ENCODE measurements around the gene PAX9.

The PAX9 gene

GRCh38 chr14:36700651-36701050 lies 39.0 kb downstream of the PAX9 start:
- Histone ChIP-seq H3K27me3 (no peaks in the 10 kb centered on the region), H3K27ac (no peak overlapping the region), H3K9ac (no peak overlapping the region), H3K4me2 (no peak overlapping the region), H3K4me1 (no peaks in the 10 kb centered on the region), H4K20me1 (no peaks in the 10 kb centered on the region), H3K36me3 (no peaks in the 10 kb centered on the region), H3K9me3 (no peaks in the 10 kb centered on the region), H3K4me3 (no peak overlapping the region)
- no peak for TF ChIP-seq Cebpa-rat (IDR thresholded peaks at IDR 0.05)

GRCh38 chr14:36701132-36701531 lies 39.5 kb downstream of the PAX9 start:
- Histone ChIP-seq H3K4me3 (no peak overlapping the region), H3K27ac (no peak overlapping the region), H3K36me3 (no peaks in the 10 kb centered on the region), H3K9ac (no peak overlapping the region), H3K9me3 (no peaks in the 10 kb centered on the region), H3K4me2 (no peak overlapping the region), H4K20me1 (no peaks in the 10 kb centered on the region), H3K27me3 (no peaks in the 10 kb centered on the region), H3K4me1 (no peaks in the 10 kb centered on the region)
- no peak for TF ChIP-seq Cebpa-rat (IDR thresholded peaks at IDR 0.05)

GRCh38 chr14:36702474-36702873 lies 40.8 kb downstream of the PAX9 start:
- Histone ChIP-seq H3K36me3 (no peaks in the 10 kb centered on the region), H3K27ac (no peak overlapping the region), H3K9me3 (no peaks in the 10 kb centered on the region), H3K4me1 (no peaks in the 10 kb centered on the region), H4K20me1 (no peaks in the 10 kb centered on the region), H3K27me3 (no peaks in the 10 kb centered on the region), H3K4me2 (no peak overlapping the region), H3K9ac (no peak overlapping the region), H3K4me3 (no peak overlapping the region)
- no peak for TF ChIP-seq Cebpa-rat (IDR thresholded peaks at IDR 0.05)

GRCh38 chr14:36707570-36707969 lies 45.9 kb downstream of the PAX9 start:
- H3K4me2 ChIP-seq, result no peak overlapping the region
- no peaks in the 10 kb centered on the region for H4K20me1 ChIP-seq
- no peaks in the 10 kb centered on the region for H3K9me3 ChIP-seq
- H3K27ac ChIP-seq, result no peak overlapping the region
- no peak for TF ChIP-seq Cebpa-rat (IDR thresholded peaks at IDR 0.05)
- no peak overlapping the region for H3K4me3 ChIP-seq
- no peaks in the 10 kb centered on the region for H3K36me3 ChIP-seq
- H3K9ac ChIP-seq, result no peak overlapping the region
- H3K27me3 ChIP-seq, result no peaks in the 10 kb centered on the region
- no peaks in the 10 kb centered on the region for H3K4me1 ChIP-seq

- Histone ChIP-seq H3K4me1 (no peaks in the 10 kb centered on the region), H3K4me2 (no peak overlapping the region), H3K27me3 (no peaks in the 10 kb centered on the region), H4K20me1 (no peaks in the 10 kb centered on the region), H3K9ac (no peak overlapping the region), H3K9me3 (no peaks in the 10 kb centered on the region), H3K4me3 (no peak overlapping the region), H3K36me3 (no peaks in the 10 kb centered on the region), H3K27ac (no peak overlapping the region)
- TF ChIP-seq Cebpa-rat (IDR thresholded peaks at IDR 0.05), result no peak
Observed at GRCh38 chr14:36713960-36714703, 52.5 kb downstream of the PAX9 start.

- Histone ChIP-seq H4K20me1 (no peaks in the 10 kb centered on the region), H3K4me3 (no peak overlapping the region), H3K27ac (no peak overlapping the region), H3K9me3 (no peaks in the 10 kb centered on the region), H3K9ac (no peak overlapping the region), H3K4me2 (no peak overlapping the region), H3K4me1 (no peaks in the 10 kb centered on the region), H3K27me3 (no peaks in the 10 kb centered on the region), H3K36me3 (no peaks in the 10 kb centered on the region)
- TF ChIP-seq Cebpa-rat (IDR thresholded peaks at IDR 0.05), result no peak
Observed at GRCh38 chr14:36716614-36717184, 55.0 kb downstream of the PAX9 start.

GRCh38 chr14:36717363-36717762 lies 55.7 kb downstream of the PAX9 start:
- Histone ChIP-seq H3K27me3 (no peaks in the 10 kb centered on the region), H4K20me1 (no peaks in the 10 kb centered on the region), H3K4me2 (no peak overlapping the region), H3K27ac (no peak overlapping the region), H3K9me3 (no peaks in the 10 kb centered on the region), H3K36me3 (no peaks in the 10 kb centered on the region), H3K9ac (no peak overlapping the region), H3K4me3 (no peak overlapping the region), H3K4me1 (no peaks in the 10 kb centered on the region)
- TF ChIP-seq Cebpa-rat (IDR thresholded peaks at IDR 0.05), result no peak

- no peak for TF ChIP-seq Cebpa-rat (IDR thresholded peaks at IDR 0.05)
- Histone ChIP-seq H3K4me3 (no peak overlapping the region), H3K27me3 (no peaks in the 10 kb centered on the region), H3K4me1 (no peaks in the 10 kb centered on the region), H3K27ac (no peak overlapping the region), H4K20me1 (no peaks in the 10 kb centered on the region), H3K4me2 (no peak overlapping the region), H3K9me3 (no peaks in the 10 kb centered on the region), H3K36me3 (no peaks in the 10 kb centered on the region), H3K9ac (no peak overlapping the region)
Observed at GRCh38 chr14:36718216-36718615, 56.6 kb downstream of the PAX9 start.

- Histone ChIP-seq H3K27ac (no peak overlapping the region), H3K4me2 (no peak overlapping the region), H3K4me1 (no peaks in the 10 kb centered on the region), H3K9me3 (no peaks in the 10 kb centered on the region), H3K4me3 (no peak overlapping the region), H4K20me1 (no peaks in the 10 kb centered on the region), H3K36me3 (no peaks in the 10 kb centered on the region), H3K27me3 (no peaks in the 10 kb centered on the region), H3K9ac (no peak overlapping the region)
- TF ChIP-seq Cebpa-rat (IDR thresholded peaks at IDR 0.05), result no peak
Observed at GRCh38 chr14:36719823-36720222, 58.2 kb downstream of the PAX9 start.

- peaks cover 7% of the 10 kb centered on the region; the same call in 1 of the 2 replicates for H3K4me1 ChIP-seq
- H3K9me3 ChIP-seq, result no peaks in the 10 kb centered on the region
- no peak overlapping the region for H3K4me3 ChIP-seq
- no peaks in the 10 kb centered on the region for H4K20me1 ChIP-seq
- H3K27me3 ChIP-seq, result no peaks in the 10 kb centered on the region
- no peak overlapping the region for H3K4me2 ChIP-seq
- no peak overlapping the region for H3K9ac ChIP-seq
- no peak overlapping the region for H3K27ac ChIP-seq
- TF ChIP-seq Cebpa-rat (IDR thresholded peaks at IDR 0.05), result no peak
- no peaks in the 10 kb centered on the region for H3K36me3 ChIP-seq
Observed at GRCh38 chr14:36720657-36721056, 59.0 kb downstream of the PAX9 start.
